A549 (cell line): Measurements from ENCODE around the gene CD96.

ENCODE experiments used
- RFX5 ChIP-seq: fragments of 450-650 bp; IDR thresholded peaks from 2 replicates; pipeline ENCODE4 v1.7.1; 2014; ENCODE audit warnings: antibody characterized with exemption, mild to moderate bottlenecking, moderate library complexity
- TF ChIP-seq, protein P1 (sequence below): fragments of >200 bp; sonication (Bioruptor Twin); formaldehyde crosslinking; IDR thresholded peaks from 3 replicates; pipeline ENCODE4 v1.6.1; 2016

DNA sequence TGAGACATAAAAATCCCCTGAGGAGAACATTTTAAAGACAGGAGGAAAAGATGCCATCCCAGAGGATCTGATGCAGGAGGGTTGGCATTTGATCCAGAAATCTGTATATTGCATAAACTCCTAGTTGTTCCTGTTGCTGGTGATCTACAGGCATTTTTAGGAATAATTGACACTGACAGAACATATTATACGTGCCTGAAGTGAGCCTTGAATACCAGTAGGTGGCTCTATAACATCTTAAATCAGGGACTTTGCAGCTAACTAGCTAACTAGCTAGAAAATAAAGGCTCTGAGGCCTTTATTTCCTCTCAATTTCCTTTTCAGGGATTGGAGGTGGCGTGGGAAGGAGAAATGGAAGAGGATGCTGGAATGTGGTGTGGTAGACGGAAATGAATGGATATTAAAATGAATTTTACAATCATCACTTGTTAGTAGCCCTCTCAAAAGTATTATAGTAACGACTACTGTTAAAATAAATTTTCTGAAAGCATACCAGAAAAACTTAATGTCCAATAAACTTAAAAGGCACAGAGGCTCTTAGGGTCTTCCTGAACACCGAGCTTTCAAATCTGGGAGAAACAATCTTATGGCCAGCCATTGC is 127.0 kb downstream of the CD96 start:
- TF ChIP-seq, protein P1, sequence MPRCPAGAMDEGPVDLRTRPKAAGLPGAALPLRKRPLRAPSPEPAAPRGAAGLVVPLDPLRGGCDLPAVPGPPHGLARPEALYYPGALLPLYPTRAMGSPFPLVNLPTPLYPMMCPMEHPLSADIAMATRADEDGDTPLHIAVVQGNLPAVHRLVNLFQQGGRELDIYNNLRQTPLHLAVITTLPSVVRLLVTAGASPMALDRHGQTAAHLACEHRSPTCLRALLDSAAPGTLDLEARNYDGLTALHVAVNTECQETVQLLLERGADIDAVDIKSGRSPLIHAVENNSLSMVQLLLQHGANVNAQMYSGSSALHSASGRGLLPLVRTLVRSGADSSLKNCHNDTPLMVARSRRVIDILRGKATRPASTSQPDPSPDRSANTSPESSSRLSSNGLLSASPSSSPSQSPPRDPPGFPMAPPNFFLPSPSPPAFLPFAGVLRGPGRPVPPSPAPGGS, result no peak
- no peak for TF ChIP-seq RFX5
